Right lobe of liver (tissue), 6 donors: ENCODE data around the gene TROAP. TPM values are rescaled to one million over a fixed set of nuclear protein-coding genes. Genes with fewer than 3 reads are reported as not detected.
A peak's percentile ranks its signal among the peaks of the same experiment; 100 is the strongest.

ENCODE experiments used
- ATAC-seq, 4 donors: fragments of 200-7000 bp; cut with Tn5 transposase; one replicate each; pipeline ENCODE4 v1.9.1; 2020; ENCODE audit warnings: mild to moderate bottlenecking in 4 of 4, moderate library complexity in 4 of 4
- DNase-seq, 3 donors: peaks; one replicate each; pipeline ENCODE4 v3.0.0-alpha.2; 2020
- H3K27ac ChIP-seq, 3 donors: fragments of 200-600 bp; one replicate each; pipeline ENCODE4 v1.8.0; 2022
- H3K27me3 ChIP-seq, 2 donors: fragments of 200-600 bp; one replicate each; pipeline ENCODE4 v1.8.0; 2022
- H3K36me3 ChIP-seq, 4 donors: fragments of 200-600 bp; sonication (generic) in 1 of 4; one replicate each; pipeline versions ENCODE4 v1.5.1 to v1.8.0; 2017 to 2022; ENCODE audit warnings: control low read depth in 1 of 4
- H3K4me1 ChIP-seq, 4 donors: fragments of 200-600 bp; sonication (generic) in 1 of 4; one replicate each; pipeline versions ENCODE4 v1.5.1 to v1.8.0; 2017 to 2022; ENCODE audit warnings: control low read depth in 1 of 4
- H3K4me3 ChIP-seq, 3 donors: fragments of 200-600 bp; one replicate each; pipeline ENCODE4 v1.8.0; 2022
- H3K9me3 ChIP-seq, 4 donors: fragments of 200-600 bp; sonication (generic) in 1 of 4; one replicate each; pipeline versions ENCODE4 v1.5.1 to v1.8.0; 2017 to 2022; ENCODE audit warnings: control low read depth in 1 of 4
- CTCF ChIP-seq, 4 donors: fragments of 200-600 bp in 3 of 4; fragments of 450-650 bp in 1 of 4; IDR thresholded peaks; one replicate each; pipeline versions ENCODE4 v1.5.1 to v1.8.0; 2016 to 2022; ENCODE audit warnings: antibody characterized with exemption in 4 of 4, mild to moderate bottlenecking in 2 of 4
- POLR2A ChIP-seq: fragments of 450-650 bp; IDR thresholded peaks from one replicate; pipeline ENCODE4 v1.6.1; 2017; ENCODE audit warnings: antibody characterized with exemption, mild to moderate bottlenecking
- whole genome bisulfite sequencing: methylation state at CpG from one replicate; pipeline ENCODE4 v1.1.6; 2018; ENCODE audit warnings: low coverage, low lambda C conversion rate; ENCODE audit not compliant: insufficient coverage; ENCODE audit errors: missing lambda C conversion rate; 5-methylcytosine and 5-hydroxymethylcytosine counted together
- intact Hi-C, 2 donors: fragments of 100-400 bp; cut with DNase I; formaldehyde crosslinking; loops; one replicate each; pipeline versions ENCODE4 v1.11.2 to v1.14.1; 2022
- total RNA-seq, 6 experiments: library from RNA; depleted of rRNA in 2 of 6; stranded (reverse); fragments of >200 nt in 2 of 6; fragmentation: NEBNext Ultra II Directional in 3 of 6; extraction: Animal tissue kit (Norgen Biotek cat#: 25700) in 3 of 6; gene quantifications; one replicate each; pipeline versions ENCODE4 v1.1.0 to v1.2.4, GENCODE V29; 2016 to 2023
- donor health status: DM: no; HTN: yes; CAD: no.
- donor health status: DM: no; HTN: no; CAD: no.
- donor health status: DM: no; HTN: no; CAD: no.
- donor health status: DM: no; HTN: yes; CAD: no.
- donor health status: DM: no; HTN: yes; CAD: no.

TROAP gene
- total RNA-seq, 6 experiments from 2014 or later: 0.24 to 2.6 (median 0.93) TPM

GRCh38 chr12:49347311-49348193, 24.5 kb downstream of the TROAP start:
- H3K4me3 ChIP-seq: peak overlapping the region; percentile 41 to 74 (median 66)
- TF ChIP-seq POLR2A (peak; percentile 83), CTCF (IDR thresholded peaks at IDR 0.05) (peak; percentile 97 to 99 (median 99))
- H3K27me3 ChIP-seq: no peaks in the 10 kb centered on the region
- intact Hi-C loops: no loop called here
- peaks cover 0 to 54% (median 17%) of the 10 kb centered on the region in 4 donors for H3K4me1 ChIP-seq
- H3K9me3 ChIP-seq: no peaks in the 10 kb centered on the region
- peaks cover 0 to 16% (median 4%) of the 10 kb centered on the region in 4 donors for H3K36me3 ChIP-seq
- 4% methylated on average over 14 of the region's 37 CpGs for WGBS
- peak overlapping the region; percentile 37 to 74 (median 54) for H3K27ac ChIP-seq
- DNase-seq: peak; percentile 97 to 99 (median 98)
- ATAC-seq: peak; percentile 89 to 96 (median 94)

GRCh38 chr12:49348781-49349180, 25.7 kb downstream of the TROAP start:
- Histone ChIP-seq H3K27me3 (no peaks in the 10 kb centered on the region), H3K36me3 (peaks cover 0 to 19% (median 4%) of the 10 kb centered on the region in 4 donors), H3K4me1 (peaks cover 0 to 46% (median 12%) of the 10 kb centered on the region in 4 donors), H3K27ac (peak overlapping the region in 2 of 3 donors; percentile 54 to 74), H3K4me3 (peak overlapping the region; percentile 41 to 74 (median 66)), H3K9me3 (no peaks in the 10 kb centered on the region)
- 58% methylated on average over 2 of the region's 5 CpGs for WGBS
- peak in 1 of 3 donors; percentile 40 for DNase-seq
- intact Hi-C loops: no loop called here
- no peak for ATAC-seq
- TF ChIP-seq POLR2A: no peak
- TF ChIP-seq CTCF (IDR thresholded peaks at IDR 0.05): no peak

- TF ChIP-seq POLR2A (no peak), CTCF (IDR thresholded peaks at IDR 0.05) (no peak)
- H3K27ac ChIP-seq: no peak overlapping the region
- no peaks in the 10 kb centered on the region for H3K27me3 ChIP-seq
- intact Hi-C loops: no loop called here
- DNase-seq: peak in 1 of 3 donors; percentile 39
- H3K9me3 ChIP-seq: no peaks in the 10 kb centered on the region
- H3K4me3 ChIP-seq: peak overlapping the region; percentile 41 to 74 (median 66)
- peaks cover 0 to 19% (median 4%) of the 10 kb centered on the region in 4 donors for H3K36me3 ChIP-seq
- WGBS: 68% methylated on average over 9 of the region's 11 CpGs
- ATAC-seq: no peak
- H3K4me1 ChIP-seq: peaks cover 0 to 46% (median 12%) of the 10 kb centered on the region in 4 donors
These were observed 26.2 kb downstream of the TROAP start for GRCh38 chr12:49349266-49349665.

GRCh38 chr12:49352351-49352750, 29.3 kb downstream of the TROAP start:
- H3K4me1 ChIP-seq: peaks cover 0 to 26% (median 8%) of the 10 kb centered on the region in 4 donors
- no peaks in the 10 kb centered on the region for H3K9me3 ChIP-seq
- WGBS: 60% methylated on average over 1 of the region's 2 CpGs
- no peak for TF ChIP-seq POLR2A
- TF ChIP-seq CTCF (IDR thresholded peaks at IDR 0.05): no peak
- H3K27ac ChIP-seq: no peak overlapping the region
- no peak overlapping the region for H3K4me3 ChIP-seq
- DNase-seq (no peak), ATAC-seq (no peak)
- H3K27me3 ChIP-seq: no peaks in the 10 kb centered on the region
- intact Hi-C loops: loop anchor here in 1 of 2 donors (10.0 kb wide), 1 partner anchor 162 kb away; no protein-coding TSS in a partner anchor
- peaks cover 0 to 19% (median 4%) of the 10 kb centered on the region in 4 donors for H3K36me3 ChIP-seq
